Neuronal stem cell (in vitro differentiated cells): ENCODE results near the gene FPR2.

Experiments
- DNase-seq: peaks from one replicate; pipeline ENCODE4 v3.0.0-alpha.2; 2013; ENCODE audit warnings: low spot score
- H2AFZ ChIP-seq: one replicate; pipeline ENCODE4 v1.6.1; 2013; ENCODE audit warnings: mild to moderate bottlenecking, low read length, inconsistent platforms
- H2AK5ac ChIP-seq: 2 replicates; pipeline ENCODE4 v1.6.1; 2013; ENCODE audit warnings: low read depth, mild to moderate bottlenecking, inconsistent platforms, low read length, moderate library complexity, mixed read lengths
- H2BK120ac ChIP-seq: 2 replicates; pipeline ENCODE4 v1.6.1; 2013; ENCODE audit warnings: low read depth, mild to moderate bottlenecking, inconsistent platforms, low read length, moderate library complexity, mixed read lengths
- H2BK12ac ChIP-seq: one replicate; pipeline ENCODE4 v1.6.1; 2013; ENCODE audit warnings: low read length, inconsistent platforms
- H2BK15ac ChIP-seq: 2 replicates; pipeline ENCODE4 v1.6.1; 2013; ENCODE audit warnings: mild to moderate bottlenecking, low read length, inconsistent platforms, mixed read lengths
- H2BK5ac ChIP-seq: one replicate; pipeline ENCODE4 v1.6.1; 2013; ENCODE audit warnings: inconsistent platforms, mild to moderate bottlenecking, low read length, moderate library complexity
- H3K14ac ChIP-seq: one replicate; pipeline ENCODE4 v1.6.1; 2013; ENCODE audit warnings: low read length, inconsistent platforms
- H3K18ac ChIP-seq: 2 replicates; pipeline ENCODE4 v1.6.1; 2013; ENCODE audit warnings: low read length, inconsistent platforms
- H3K23ac ChIP-seq: 2 replicates; pipeline ENCODE4 v1.6.1; 2013; ENCODE audit warnings: low read depth, mild to moderate bottlenecking, mixed read lengths, low read length, inconsistent platforms; ENCODE audit not compliant: poor library complexity
- H3K27ac ChIP-seq: replicated peaks from 3 replicates; pipeline ENCODE4 v1.5.1; 2013; ENCODE audit warnings: low read length, inconsistent platforms
- H3K27me3 ChIP-seq, 3 experiments: 2 replicates each; pipeline ENCODE4 v1.6.1; 2013; ENCODE audit warnings: low read length in 3 of 3, mild to moderate bottlenecking in 2 of 3, inconsistent platforms in 1 of 3, low read depth in 1 of 3, mixed read lengths in 1 of 3, moderate library complexity in 1 of 3; ENCODE audit not compliant: control insufficient read depth in 3 of 3, insufficient read depth in 3 of 3
- H3K36me3 ChIP-seq, 2 donors: replicated peaks in 1 of 2; 2 replicates each; pipeline ENCODE4 v1.6.1; 2013; ENCODE audit warnings: low read length in 2 of 2; ENCODE audit not compliant: control insufficient read depth in 2 of 2, insufficient read depth in 2 of 2
- H3K4ac ChIP-seq: 2 replicates; pipeline ENCODE4 v1.6.1; 2013; ENCODE audit warnings: inconsistent platforms, mild to moderate bottlenecking, low read length, moderate library complexity
- H3K4me1 ChIP-seq, 2 donors: 1 replicate in 1 of 2; 2 replicates in 1 of 2; pipeline ENCODE4 v1.6.1; 2013; ENCODE audit warnings: low read length in 2 of 2, low read depth in 1 of 2; ENCODE audit not compliant: control insufficient read depth in 2 of 2, insufficient read depth in 1 of 2
- H3K4me2 ChIP-seq: one replicate; pipeline ENCODE4 v1.6.1; 2013; ENCODE audit warnings: mild to moderate bottlenecking, low read length, inconsistent platforms; ENCODE audit not compliant: insufficient read depth, poor library complexity, severe bottlenecking
- H3K4me3 ChIP-seq, 2 donors: 2 replicates each; pipeline ENCODE4 v1.5.1; 2013; ENCODE audit warnings: low read length in 2 of 2, mild to moderate bottlenecking in 2 of 2, inconsistent platforms in 1 of 2, moderate library complexity in 1 of 2
- H3K79me1 ChIP-seq: one replicate; pipeline ENCODE4 v1.6.1; 2013; ENCODE audit warnings: low read depth, mild to moderate bottlenecking, inconsistent platforms, low read length, moderate library complexity
- H3K9ac ChIP-seq: one replicate; pipeline ENCODE4 v1.6.1; 2013; ENCODE audit warnings: mild to moderate bottlenecking, low read depth, low read length, inconsistent platforms; ENCODE audit not compliant: poor library complexity
- H3K9me3 ChIP-seq, 2 donors: replicated peaks in 1 of 2; 2 replicates each; pipeline versions ENCODE3 to v1.6.1; 2013; ENCODE audit warnings: low read length in 2 of 2, mild to moderate bottlenecking in 2 of 2, inconsistent platforms in 1 of 2, low read depth in 1 of 2, mixed read lengths in 1 of 2, moderate library complexity in 1 of 2; ENCODE audit not compliant: control insufficient read depth in 2 of 2, insufficient read depth in 1 of 2
- H4K8ac ChIP-seq: one replicate; pipeline ENCODE4 v1.6.1; 2013; ENCODE audit warnings: low read depth, mild to moderate bottlenecking, inconsistent platforms, low read length, moderate library complexity
- H4K91ac ChIP-seq: one replicate; pipeline ENCODE4 v1.6.1; 2013; ENCODE audit warnings: low read length, low read depth, mild to moderate bottlenecking, inconsistent platforms; ENCODE audit not compliant: poor library complexity
- WGBS, 2 donors: extraction: QIAGEN DNeasy Blood & Tissue Kit; methylation state at CpG; one replicate each; pipeline ENCODE4 v1.1.7; 2013; ENCODE audit warnings: missing lambda C conversion rate in 2 of 2, mixed read lengths in 1 of 2; ENCODE audit not compliant: insufficient read length in 2 of 2, insufficient replicate concordance in 1 of 2; ENCODE audit errors: extremely low coverage in 2 of 2; 5-methylcytosine and 5-hydroxymethylcytosine counted together

The FPR2 gene

DNA sequence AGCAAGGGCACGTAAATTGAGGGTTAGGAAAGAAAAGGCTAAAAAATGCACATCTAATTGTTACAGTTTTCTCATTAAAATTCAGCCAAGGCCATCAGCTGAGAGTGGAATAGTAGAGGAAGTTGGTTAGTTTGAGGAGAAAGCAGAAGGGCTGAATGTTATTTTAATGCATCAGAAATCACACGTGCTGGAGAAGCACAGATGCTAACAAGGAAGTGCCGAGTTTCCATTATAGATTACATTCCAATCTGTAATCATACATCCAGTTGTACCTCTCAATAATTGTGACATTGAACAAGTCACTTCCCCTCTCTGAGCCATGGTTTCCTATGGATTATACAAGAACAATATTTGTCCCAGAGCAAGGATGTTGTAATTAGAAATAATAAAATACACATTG, 59.0 kb downstream of the FPR2 start:
- H3K36me3 ChIP-seq, result no peaks in the 10 kb centered on the region
- no peak overlapping the region for H4K8ac ChIP-seq
- no peak overlapping the region for H3K4me2 ChIP-seq
- no peak overlapping the region for H3K23ac ChIP-seq
- H2BK5ac ChIP-seq, result no peak overlapping the region
- no peak overlapping the region for H2AFZ ChIP-seq
- H2BK120ac ChIP-seq, result no peak overlapping the region
- H3K27ac ChIP-seq, result no peak overlapping the region
- DNase-seq, result no peak
- H3K14ac ChIP-seq, result no peak overlapping the region
- no peak overlapping the region for H2AK5ac ChIP-seq
- no peaks in the 10 kb centered on the region for H3K4me1 ChIP-seq
- H4K91ac ChIP-seq, result no peak overlapping the region
- H3K9me3 ChIP-seq, result peaks cover 4% of the 10 kb centered on the region in 2 donors
- H3K18ac ChIP-seq, result no peak overlapping the region
- WGBS, 2 donors, result no CpG with 5 or more reads among the region's 3 CpGs
- H2BK12ac ChIP-seq, result no peak overlapping the region
- H3K4ac ChIP-seq, result no peak overlapping the region
- no peak overlapping the region for H3K4me3 ChIP-seq
- no peak overlapping the region for H3K9ac ChIP-seq
- no peak overlapping the region for H2BK15ac ChIP-seq
- H3K79me1 ChIP-seq, result no peaks in the 10 kb centered on the region
- no peaks in the 10 kb centered on the region for H3K27me3 ChIP-seq
